A673 (cell line): ENCODE measurements around the gene B4GALT5. TPM values are rescaled to one million over a fixed set of nuclear protein-coding genes. Genes with fewer than 3 reads are reported as not detected.

Experiments used
- BruUV-seq: library from RNA; stranded (reverse); fragments of 400-500 nt; replicated peaks from 2 replicates; lab custom pipeline; 2021; lab: Mats Ljungman, UMichigan
- CTCF ChIA-PET: fragments of 300-600 bp; sonication (Branson Sonifier 250); formaldehyde crosslinking; loops from one replicate; lab custom pipeline; 2022; ENCODE audit warnings: antibody characterized with exemption; lab: Charles Lee
- POLR2A ChIA-PET: fragments of 300-600 bp; sonication (Branson Sonifier 250); formaldehyde crosslinking; loops from one replicate; lab custom pipeline; 2022; ENCODE audit warnings: antibody characterized with exemption; ENCODE audit not compliant: low non-redundant PET; lab: Charles Lee
- DNase-seq: peaks from one replicate; pipeline ENCODE4 v3.0.0-alpha.2; 2015; ENCODE audit warnings: low spot score
- H3K27ac ChIP-seq: fragments of 200-600 bp; sonication (generic); 2 replicates; pipeline ENCODE4 v1.5.1; 2016; ENCODE audit warnings: mixed run types, low read depth, mild to moderate bottlenecking, mixed read lengths, antibody characterized with exemption, low read length; ENCODE audit not compliant: poor library complexity, severe bottlenecking
- H3K27me3 ChIP-seq: fragments of 200-600 bp; sonication (generic); replicated peaks from 2 replicates; pipeline ENCODE4 v1.6.1; 2017; ENCODE audit warnings: mixed run types, low read depth, mild to moderate bottlenecking, mixed read lengths, antibody characterized with exemption, low read length; ENCODE audit not compliant: insufficient read depth, poor library complexity
- H3K36me3 ChIP-seq: fragments of 200-600 bp; sonication (generic); 2 replicates; pipeline ENCODE4 v1.6.1; 2016; ENCODE audit warnings: mixed run types, mild to moderate bottlenecking, mixed read lengths, antibody characterized with exemption, low read length; ENCODE audit not compliant: insufficient read depth, poor library complexity, severe bottlenecking
- H3K4me1 ChIP-seq: fragments of 200-600 bp; sonication (generic); 2 replicates; pipeline ENCODE4 v1.6.1; 2017; ENCODE audit warnings: mixed run types, mild to moderate bottlenecking, mixed read lengths, antibody characterized with exemption, low read length; ENCODE audit not compliant: insufficient read depth, poor library complexity, severe bottlenecking
- H3K4me3 ChIP-seq: fragments of 200-600 bp; sonication (generic); 2 replicates; pipeline ENCODE4 v1.5.1; 2016; ENCODE audit warnings: low read depth, mixed run types, mild to moderate bottlenecking, mixed read lengths, low read length; ENCODE audit not compliant: poor library complexity, severe bottlenecking
- H3K9me3 ChIP-seq: fragments of 200-600 bp; sonication (generic); 2 replicates; pipeline ENCODE4 v1.6.1; 2016; ENCODE audit warnings: mixed run types, low read depth, mild to moderate bottlenecking, mixed read lengths, antibody characterized with exemption, low read length; ENCODE audit not compliant: poor library complexity, severe bottlenecking
- EZH2 ChIP-seq: fragments of 200-600 bp; sonication (generic); IDR thresholded peaks from 2 replicates; pipeline ENCODE4 v1.6.1; 2017; ENCODE audit warnings: borderline replicate concordance, low read depth, mild to moderate bottlenecking, mixed read lengths, antibody characterized with exemption, low read length; ENCODE audit not compliant: poor library complexity, severe bottlenecking
- intact Hi-C: fragments of 100-400 bp; cut with micrococcal nuclease; formaldehyde crosslinking; loops from one replicate; pipeline ENCODE4 v1.10.0; 2022; ENCODE audit not compliant: unreplicated experiment
- total RNA-seq: library from RNA; stranded (reverse); gene quantifications from 2 replicates; pipeline ENCODE4 v1.2.3, GENCODE V29; 2021
- TF ChIP-seq, protein P1 (sequence below): fragments of 300-800, 200-600 bp; sonication (generic); conservative IDR thresholded peaks from 2 replicates; pipeline ENCODE4 v1.5.1; 2017; ENCODE audit warnings: low read depth, mild to moderate bottlenecking, antibody characterized with exemption, low read length, moderate library complexity, mixed read lengths

The B4GALT5 gene
- total RNA-seq, 1 experiment from 2014 or later, result 78.0 TPM

DNA sequence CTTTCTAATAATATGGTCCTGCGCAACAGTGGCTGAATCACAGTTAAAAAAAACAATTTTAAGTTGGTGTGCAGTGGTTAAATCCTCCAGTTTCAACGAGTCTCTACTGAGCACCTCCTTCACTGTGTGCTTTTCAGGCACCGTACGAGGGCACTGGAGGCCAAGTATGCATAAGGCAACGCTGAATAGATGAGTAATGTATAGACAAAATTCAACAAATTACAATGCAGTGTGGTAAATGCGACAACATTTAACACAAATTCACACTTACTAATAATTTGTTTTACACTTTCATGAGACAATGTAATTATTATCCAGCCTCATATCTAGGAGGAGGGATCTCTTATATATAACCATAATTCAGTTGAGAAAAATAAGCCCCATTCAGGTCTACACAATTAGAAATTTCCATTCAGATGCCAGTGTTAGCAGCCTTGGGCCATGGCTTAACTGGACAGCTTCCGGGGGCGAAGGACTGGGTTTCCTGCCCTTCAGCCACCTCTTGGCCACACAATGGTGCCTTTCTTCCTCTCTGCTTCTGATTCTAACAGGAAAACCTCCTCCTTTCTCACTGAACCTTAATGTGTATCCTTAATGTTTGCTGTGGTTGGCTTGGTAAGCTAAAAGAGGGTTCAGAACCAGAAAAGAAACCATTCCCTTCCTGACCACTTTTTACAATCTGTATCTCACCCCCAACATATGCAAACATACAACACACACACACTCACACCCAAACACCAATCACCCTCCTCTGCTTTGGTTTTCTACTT lies 51.9 kb downstream of the B4GALT5 start:
- no TSS peak for BruUV-seq
- Histone ChIP-seq H3K9me3 (no peaks in the 10 kb centered on the region), H3K4me3 (no peak overlapping the region), H3K27ac (no peak overlapping the region), H3K36me3 (peaks cover 2% of the 10 kb centered on the region), H3K27me3 (no peaks in the 10 kb centered on the region), H3K4me1 (peaks cover 52% of the 10 kb centered on the region)
- intact Hi-C loops, result no loop called here
- ChIA-PET CTCF (no interaction called here), POLR2A (no interaction called here)
- TF ChIP-seq, protein P1, sequence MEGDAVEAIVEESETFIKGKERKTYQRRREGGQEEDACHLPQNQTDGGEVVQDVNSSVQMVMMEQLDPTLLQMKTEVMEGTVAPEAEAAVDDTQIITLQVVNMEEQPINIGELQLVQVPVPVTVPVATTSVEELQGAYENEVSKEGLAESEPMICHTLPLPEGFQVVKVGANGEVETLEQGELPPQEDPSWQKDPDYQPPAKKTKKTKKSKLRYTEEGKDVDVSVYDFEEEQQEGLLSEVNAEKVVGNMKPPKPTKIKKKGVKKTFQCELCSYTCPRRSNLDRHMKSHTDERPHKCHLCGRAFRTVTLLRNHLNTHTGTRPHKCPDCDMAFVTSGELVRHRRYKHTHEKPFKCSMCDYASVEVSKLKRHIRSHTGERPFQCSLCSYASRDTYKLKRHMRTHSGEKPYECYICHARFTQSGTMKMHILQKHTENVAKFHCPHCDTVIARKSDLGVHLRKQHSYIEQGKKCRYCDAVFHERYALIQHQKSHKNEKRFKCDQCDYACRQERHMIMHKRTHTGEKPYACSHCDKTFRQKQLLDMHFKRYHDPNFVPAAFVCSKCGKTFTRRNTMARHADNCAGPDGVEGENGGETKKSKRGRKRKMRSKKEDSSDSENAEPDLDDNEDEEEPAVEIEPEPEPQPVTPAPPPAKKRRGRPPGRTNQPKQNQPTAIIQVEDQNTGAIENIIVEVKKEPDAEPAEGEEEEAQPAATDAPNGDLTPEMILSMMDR, result no peak
- TF ChIP-seq EZH2, result no peak
- no peak for DNase-seq

- Histone ChIP-seq H3K27ac (no peak overlapping the region), H3K36me3 (peaks cover 5% of the 10 kb centered on the region), H3K4me3 (no peak overlapping the region), H3K4me1 (peaks cover 50% of the 10 kb centered on the region), H3K27me3 (no peaks in the 10 kb centered on the region), H3K9me3 (no peaks in the 10 kb centered on the region)
- DNase-seq, result no peak
- no TSS peak for BruUV-seq
- ChIA-PET CTCF (no interaction called here), POLR2A (no interaction called here)
- TF ChIP-seq EZH2, result no peak
- intact Hi-C loops, result no loop called here
Observed at GRCh38 chr20:49660912-49661311, 52.8 kb downstream of the B4GALT5 start.

DNA sequence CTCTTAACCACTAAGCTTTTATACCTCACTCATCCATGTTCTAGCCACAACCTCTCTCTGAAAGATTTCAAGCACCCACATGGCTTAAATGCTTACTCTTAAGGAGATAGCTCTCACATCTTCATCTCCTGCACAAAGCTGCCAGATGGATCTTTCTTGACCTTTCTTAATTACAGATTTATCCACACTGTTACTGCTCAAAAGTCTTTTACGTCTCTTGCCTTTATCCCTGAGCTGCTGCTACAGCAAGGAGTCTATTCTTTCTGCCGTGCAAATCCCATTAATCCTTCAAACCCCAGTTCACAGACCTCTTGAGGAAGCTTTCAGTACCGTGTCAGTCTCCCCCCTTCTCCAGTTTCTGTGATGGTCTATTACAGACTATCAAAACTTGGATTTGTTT lies 54.6 kb downstream of the B4GALT5 start:
- intact Hi-C loops, result no loop called here

More for the DNA sequence above, 54.6 kb downstream of the B4GALT5 start:
- Histone ChIP-seq H3K36me3 (peaks cover 13% of the 10 kb centered on the region), H3K27ac (peak overlapping the region; percentile 2), H3K27me3 (no peaks in the 10 kb centered on the region), H3K9me3 (no peaks in the 10 kb centered on the region), H3K4me3 (no peak overlapping the region), H3K4me1 (peaks cover 50% of the 10 kb centered on the region)
- DNase-seq, result peak; percentile 41
- POLR2A ChIA-PET, result no interaction called here
- CTCF ChIA-PET, result no interaction called here
- BruUV-seq, result no TSS peak
- no peak for TF ChIP-seq EZH2
- TF ChIP-seq, protein P1, result no peak
